OCI-LY1 (cell line): ENCODE measurements around the gene MEGF6.

ENCODE experiments used
- H2AFZ ChIP-seq: fragments of 200-600 bp; sonication (generic), shearing (Covaris generic); 2 replicates; pipeline ENCODE4 v1.6.0; 2014; ENCODE audit warnings: antibody characterized with exemption, mild to moderate bottlenecking, low read length
- H3F3A ChIP-seq: fragments of 200-600 bp; sonication (generic), shearing (Covaris generic); 2 replicates; pipeline ENCODE4 v1.6.0; 2014; ENCODE audit warnings: mild to moderate bottlenecking, antibody characterized with exemption, low read length, moderate library complexity; ENCODE audit not compliant: insufficient read depth
- H3K27ac ChIP-seq: fragments of 200-600 bp; sonication (generic); 2 replicates; pipeline ENCODE4 v1.5.1; 2014; ENCODE audit warnings: low read length, mixed run types, mild to moderate bottlenecking, low read depth; ENCODE audit not compliant: poor library complexity, severe bottlenecking
- H3K27me3 ChIP-seq: fragments of 200-600 bp; sonication (generic); 2 replicates; pipeline ENCODE4 v1.6.0; 2014; ENCODE audit warnings: antibody characterized with exemption, mild to moderate bottlenecking, low read length, moderate library complexity; ENCODE audit not compliant: insufficient read depth
- H3K36me3 ChIP-seq: fragments of 200-600 bp; sonication (generic); 2 replicates; pipeline ENCODE4 v1.6.1; 2014; ENCODE audit warnings: mild to moderate bottlenecking, antibody characterized with exemption, low read length, moderate library complexity, mixed read lengths; ENCODE audit not compliant: insufficient read depth
- H3K4me1 ChIP-seq: fragments of 200-600 bp; sonication (generic); 2 replicates; pipeline ENCODE4 v1.5.1; 2014; ENCODE audit warnings: mild to moderate bottlenecking, low read length, moderate library complexity; ENCODE audit not compliant: insufficient read depth, severe bottlenecking
- H3K4me2 ChIP-seq: fragments of 200-600 bp; sonication (generic), shearing (Covaris generic); 2 replicates; pipeline ENCODE4 v1.6.1; 2014; ENCODE audit warnings: low read length
- H3K4me3 ChIP-seq: fragments of 200-600 bp; sonication (generic); 2 replicates; pipeline ENCODE4 v1.5.1; 2014; ENCODE audit warnings: low read length, low read depth, mild to moderate bottlenecking, mixed read lengths; ENCODE audit not compliant: poor library complexity, severe bottlenecking
- H3K79me2 ChIP-seq: fragments of 200-600 bp; shearing (Covaris generic); 2 replicates; pipeline ENCODE4 v1.6.1; 2016; ENCODE audit warnings: mixed run types, low read length, mixed read lengths; ENCODE audit not compliant: insufficient read depth
- H3K9ac ChIP-seq: fragments of 200-600 bp; sonication (generic), shearing (Covaris generic); 2 replicates; pipeline ENCODE4 v1.6.1; 2014; ENCODE audit warnings: mild to moderate bottlenecking, low read length, mixed read lengths
- H3K9me2 ChIP-seq: fragments of 200-600 bp; sonication (generic), shearing (Covaris generic); 2 replicates; pipeline ENCODE4 v1.6.1; 2014; ENCODE audit warnings: low read depth, mild to moderate bottlenecking, low read length, mixed read lengths
- H3K9me3 ChIP-seq: fragments of 200-600 bp; shearing (Covaris generic); 2 replicates; pipeline ENCODE4 v1.6.1; 2014; ENCODE audit warnings: low read length, mixed read lengths
- H4K20me1 ChIP-seq: fragments of 200-600 bp; sonication (generic), shearing (Covaris generic); 2 replicates; pipeline ENCODE4 v1.6.0; 2016; ENCODE audit warnings: mild to moderate bottlenecking, low read length; ENCODE audit not compliant: insufficient read depth
- EZH2 ChIP-seq: fragments of 200-600 bp; sonication (generic), shearing (Covaris generic); IDR thresholded peaks from 2 replicates; pipeline ENCODE4 v1.8.0; 2017; ENCODE audit warnings: borderline replicate concordance, mixed run types, mild to moderate bottlenecking, antibody characterized with exemption, low read length, moderate library complexity, mixed read lengths
- TF ChIP-seq, protein P1 (sequence below): fragments of 200-600 bp; sonication (generic), shearing (Covaris generic); IDR thresholded peaks from 2 replicates; pipeline ENCODE4 v1.5.1; 2017; ENCODE audit warnings: mild to moderate bottlenecking, antibody characterized with exemption, low read length, moderate library complexity, mixed read lengths

The MEGF6 gene

GRCh38 chr1:3540876-3541275 lies 70.4 kb downstream of the MEGF6 start:
- Histone ChIP-seq H3K36me3 (no peaks in the 10 kb centered on the region), H3K79me2 (no peaks in the 10 kb centered on the region), H3K4me1 (no peaks in the 10 kb centered on the region), H3K4me3 (no peak overlapping the region), H3K9me3 (no peaks in the 10 kb centered on the region), H4K20me1 (no peaks in the 10 kb centered on the region), H3K27ac (no peak overlapping the region), H3K27me3 (no peaks in the 10 kb centered on the region), H2AFZ (no peak overlapping the region), H3F3A (no peaks in the 10 kb centered on the region), H3K9me2 (no peaks in the 10 kb centered on the region), H3K9ac (no peak overlapping the region), H3K4me2 (no peak overlapping the region)
- no peak for TF ChIP-seq EZH2
- TF ChIP-seq, protein P1, sequence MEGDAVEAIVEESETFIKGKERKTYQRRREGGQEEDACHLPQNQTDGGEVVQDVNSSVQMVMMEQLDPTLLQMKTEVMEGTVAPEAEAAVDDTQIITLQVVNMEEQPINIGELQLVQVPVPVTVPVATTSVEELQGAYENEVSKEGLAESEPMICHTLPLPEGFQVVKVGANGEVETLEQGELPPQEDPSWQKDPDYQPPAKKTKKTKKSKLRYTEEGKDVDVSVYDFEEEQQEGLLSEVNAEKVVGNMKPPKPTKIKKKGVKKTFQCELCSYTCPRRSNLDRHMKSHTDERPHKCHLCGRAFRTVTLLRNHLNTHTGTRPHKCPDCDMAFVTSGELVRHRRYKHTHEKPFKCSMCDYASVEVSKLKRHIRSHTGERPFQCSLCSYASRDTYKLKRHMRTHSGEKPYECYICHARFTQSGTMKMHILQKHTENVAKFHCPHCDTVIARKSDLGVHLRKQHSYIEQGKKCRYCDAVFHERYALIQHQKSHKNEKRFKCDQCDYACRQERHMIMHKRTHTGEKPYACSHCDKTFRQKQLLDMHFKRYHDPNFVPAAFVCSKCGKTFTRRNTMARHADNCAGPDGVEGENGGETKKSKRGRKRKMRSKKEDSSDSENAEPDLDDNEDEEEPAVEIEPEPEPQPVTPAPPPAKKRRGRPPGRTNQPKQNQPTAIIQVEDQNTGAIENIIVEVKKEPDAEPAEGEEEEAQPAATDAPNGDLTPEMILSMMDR, result no peak

DNA sequence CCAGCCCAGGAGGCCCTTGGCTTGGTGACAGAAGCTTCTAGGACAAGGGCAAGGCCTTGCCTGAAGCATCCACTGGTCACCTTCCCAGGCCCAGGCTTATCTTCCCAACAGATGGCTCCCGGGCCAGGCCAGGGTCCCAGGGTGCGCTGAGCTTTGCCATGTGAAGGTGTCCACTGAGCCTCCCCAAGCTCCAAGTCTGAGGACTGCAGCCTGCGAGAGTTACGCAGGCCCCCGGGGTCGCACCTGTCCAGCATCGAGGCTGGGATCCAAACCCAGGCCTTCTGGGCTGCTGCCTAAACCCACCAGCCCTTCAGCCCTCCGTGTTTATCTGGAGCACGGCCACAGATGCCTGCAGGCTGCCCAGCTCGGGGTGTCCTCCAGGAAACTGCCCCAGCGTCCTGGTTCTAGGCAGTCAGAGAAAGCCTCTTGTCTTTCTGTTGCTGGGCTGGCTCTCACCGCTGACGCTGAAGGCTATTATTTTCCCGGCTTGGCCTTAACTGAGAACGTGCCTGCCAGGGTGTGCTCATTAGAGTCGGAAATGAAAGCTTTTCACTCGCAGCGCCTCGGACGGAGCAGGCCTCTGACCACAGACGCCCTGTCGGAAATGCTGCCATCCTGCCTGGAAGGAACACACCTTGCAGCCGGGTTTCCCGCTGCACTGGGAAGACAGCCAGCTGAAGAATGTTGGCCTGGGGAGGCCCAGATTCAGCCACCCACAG lies 71.4 kb downstream of the MEGF6 start:
- TF ChIP-seq, protein P1, result no peak
- TF ChIP-seq EZH2, result no peak
- no peak overlapping the region for H3K27ac ChIP-seq

GRCh38 chr1:3537359-3537758 lies 73.9 kb downstream of the MEGF6 start:
- H3K27ac ChIP-seq, result no peak overlapping the region
- no peak overlapping the region for H3K9ac ChIP-seq
- no peaks in the 10 kb centered on the region for H3F3A ChIP-seq
- H3K36me3 ChIP-seq, result no peaks in the 10 kb centered on the region
- TF ChIP-seq EZH2, result no peak
- TF ChIP-seq, protein P1, result no peak
- no peaks in the 10 kb centered on the region for H4K20me1 ChIP-seq
- no peaks in the 10 kb centered on the region for H3K9me3 ChIP-seq
- H2AFZ ChIP-seq, result no peak overlapping the region
- no peak overlapping the region for H3K4me3 ChIP-seq
- H3K4me2 ChIP-seq, result no peak overlapping the region
- H3K79me2 ChIP-seq, result no peaks in the 10 kb centered on the region
- H3K27me3 ChIP-seq, result no peaks in the 10 kb centered on the region
- H3K4me1 ChIP-seq, result no peaks in the 10 kb centered on the region
- no peaks in the 10 kb centered on the region for H3K9me2 ChIP-seq

More for the DNA sequence above, 71.4 kb downstream of the MEGF6 start:
- Histone ChIP-seq H3K79me2 (no peaks in the 10 kb centered on the region), H3K4me3 (no peak overlapping the region), H2AFZ (no peak overlapping the region), H3K9me2 (no peaks in the 10 kb centered on the region), H3F3A (no peaks in the 10 kb centered on the region), H3K9ac (no peak overlapping the region), H3K9me3 (no peaks in the 10 kb centered on the region), H4K20me1 (no peaks in the 10 kb centered on the region), H3K27me3 (no peaks in the 10 kb centered on the region), H3K36me3 (no peaks in the 10 kb centered on the region), H3K4me2 (no peak overlapping the region), H3K4me1 (no peaks in the 10 kb centered on the region)
